Breast epithelium (tissue), 4 donors: ENCODE measurements around the gene FAM50B. TPM values are rescaled to one million over a fixed set of nuclear protein-coding genes. Genes with fewer than 3 reads are reported as not detected.
A peak's percentile ranks its signal among the peaks of the same experiment; 100 is the strongest.

ENCODE experiments used
- DNase-seq, 2 donors: peaks; one replicate each; pipeline ENCODE4 v3.0.0-alpha.2; 2019; ENCODE audit warnings: low spot score in 2 of 2
- H3K27ac ChIP-seq, 2 donors: fragments of 200-600 bp; sonication (generic) in 1 of 2; one replicate each; pipeline ENCODE4 v1.5.1; 2016 to 2019; ENCODE audit warnings: mild to moderate bottlenecking in 1 of 2
- H3K27me3 ChIP-seq, 2 donors: fragments of 200-600 bp; sonication (generic) in 1 of 2; one replicate each; pipeline versions ENCODE4 v1.5.1 to v1.6.0; 2017 to 2019; ENCODE audit warnings: control low read depth in 1 of 2, mild to moderate bottlenecking in 1 of 2
- H3K36me3 ChIP-seq: fragments of 200-600 bp; one replicate; pipeline ENCODE4 v1.5.1; 2019
- H3K4me1 ChIP-seq, 2 donors: fragments of 200-600 bp; sonication (generic); one replicate each; pipeline ENCODE4 v1.5.1; 2016 to 2019; ENCODE audit warnings: control low read depth in 1 of 2
- H3K4me3 ChIP-seq, 3 donors: fragments of 200-600 bp; sonication (generic); 1 replicate in 2 of 3; 2 replicates in 1 of 3; pipeline ENCODE4 v1.5.1; 2016 to 2019; ENCODE audit warnings: mild to moderate bottlenecking in 3 of 3, moderate library complexity in 2 of 3
- H3K9me3 ChIP-seq, 2 donors: fragments of 200-600 bp; sonication (generic) in 1 of 2; one replicate each; pipeline ENCODE4 v1.5.1; 2016 to 2019; ENCODE audit warnings: control low read depth in 1 of 2
- POLR2A ChIP-seq: fragments of 450-650 bp; IDR thresholded peaks from one replicate; pipeline ENCODE4 v1.6.1; 2016; ENCODE audit warnings: antibody characterized with exemption, mild to moderate bottlenecking, moderate library complexity
- POLR2AphosphoS5 ChIP-seq, 3 donors: sonication (generic); formaldehyde crosslinking; IDR thresholded peaks; one replicate each; pipeline ENCODE4 v1.6.1; 2017; ENCODE audit warnings: antibody characterized with exemption in 3 of 3
- intact Hi-C: fragments of 100-400 bp; cut with DNase I; formaldehyde crosslinking; loops from one replicate; pipeline ENCODE4 v1.15.1; 2023; ENCODE audit warnings: low total_unique reads
- total RNA-seq, 3 donors: library from RNA; depleted of rRNA; stranded (reverse); fragments of >200 nt; gene quantifications; one replicate each; pipeline ENCODE4 v1.1.0, GENCODE V29; 2016
- TF ChIP-seq, protein P1 (sequence below), 3 donors: fragments of 450-650 bp; IDR thresholded peaks; one replicate each; pipeline ENCODE4 v1.5.1; 2016 to 2017; ENCODE audit warnings: antibody characterized with exemption in 3 of 3, mild to moderate bottlenecking in 3 of 3, moderate library complexity in 3 of 3

FAM50B gene
- total RNA-seq, 3 donors from 2014 or later = 8.8 to 17.0 (median 9.3) TPM

DNA sequence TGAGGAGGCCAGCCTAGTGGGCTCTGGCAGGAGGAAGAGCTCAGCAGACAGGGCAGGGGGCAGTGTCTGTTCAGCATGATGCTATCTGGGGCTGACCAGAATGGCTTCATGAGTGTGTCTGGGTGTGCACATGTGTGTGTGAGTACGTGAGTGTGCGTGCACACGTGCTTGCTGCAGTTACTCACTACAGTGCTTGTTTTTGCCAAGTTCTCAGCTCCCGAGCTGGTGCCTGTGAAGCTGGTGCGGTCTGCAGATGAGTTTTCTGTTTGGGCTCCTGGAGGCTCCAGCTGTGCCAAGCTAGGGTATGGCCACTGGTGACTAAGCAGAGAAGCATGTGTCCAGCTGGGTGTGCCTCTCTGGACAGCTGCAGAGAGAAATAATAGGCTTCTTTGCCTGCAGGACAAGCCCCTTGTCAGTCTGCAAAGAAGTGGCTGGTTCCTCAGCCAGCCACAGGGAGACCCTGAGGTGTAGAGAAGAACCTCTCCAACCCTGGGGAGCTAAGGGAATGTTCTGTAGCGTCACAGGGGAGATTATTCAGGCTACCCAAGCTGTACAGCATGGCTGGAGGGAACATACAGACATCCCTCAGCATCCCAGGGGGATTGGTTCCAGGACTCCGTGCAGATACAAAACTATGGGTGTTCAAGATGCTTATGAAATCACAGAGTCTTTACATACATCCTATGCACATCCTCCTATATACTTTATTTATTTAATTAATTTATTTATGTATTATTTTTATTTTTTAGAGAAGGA is 40.2 kb upstream of the FAM50B start:
- peak in 1 of 2 donors; percentile 54 for DNase-seq
- Histone ChIP-seq H3K4me3 (no peak overlapping the region), H3K36me3 (no peaks in the 10 kb centered on the region), H3K27me3 (no peaks in the 10 kb centered on the region), H3K4me1 (no peaks in the 10 kb centered on the region), H3K9me3 (no peaks in the 10 kb centered on the region), H3K27ac (peak overlapping the region; percentile 4 to 32)
- peak in 1 of 3 donors; percentile 33 for TF ChIP-seq POLR2AphosphoS5 (IDR thresholded peaks at IDR 0.05)
- TF ChIP-seq, protein P1, sequence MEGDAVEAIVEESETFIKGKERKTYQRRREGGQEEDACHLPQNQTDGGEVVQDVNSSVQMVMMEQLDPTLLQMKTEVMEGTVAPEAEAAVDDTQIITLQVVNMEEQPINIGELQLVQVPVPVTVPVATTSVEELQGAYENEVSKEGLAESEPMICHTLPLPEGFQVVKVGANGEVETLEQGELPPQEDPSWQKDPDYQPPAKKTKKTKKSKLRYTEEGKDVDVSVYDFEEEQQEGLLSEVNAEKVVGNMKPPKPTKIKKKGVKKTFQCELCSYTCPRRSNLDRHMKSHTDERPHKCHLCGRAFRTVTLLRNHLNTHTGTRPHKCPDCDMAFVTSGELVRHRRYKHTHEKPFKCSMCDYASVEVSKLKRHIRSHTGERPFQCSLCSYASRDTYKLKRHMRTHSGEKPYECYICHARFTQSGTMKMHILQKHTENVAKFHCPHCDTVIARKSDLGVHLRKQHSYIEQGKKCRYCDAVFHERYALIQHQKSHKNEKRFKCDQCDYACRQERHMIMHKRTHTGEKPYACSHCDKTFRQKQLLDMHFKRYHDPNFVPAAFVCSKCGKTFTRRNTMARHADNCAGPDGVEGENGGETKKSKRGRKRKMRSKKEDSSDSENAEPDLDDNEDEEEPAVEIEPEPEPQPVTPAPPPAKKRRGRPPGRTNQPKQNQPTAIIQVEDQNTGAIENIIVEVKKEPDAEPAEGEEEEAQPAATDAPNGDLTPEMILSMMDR (IDR thresholded peaks at IDR 0.05) = no peak
- intact Hi-C loops = no loop called here

GRCh38 chr6:3809515-3809891 is 39.7 kb upstream of the FAM50B start:
- H3K27ac ChIP-seq = no peak overlapping the region
- intact Hi-C loops = no loop called here
- no peaks in the 10 kb centered on the region for H3K9me3 ChIP-seq
- no peaks in the 10 kb centered on the region for H3K27me3 ChIP-seq
- no peaks in the 10 kb centered on the region for H3K36me3 ChIP-seq
- TF ChIP-seq, protein P1 (IDR thresholded peaks at IDR 0.05) = no peak
- TF ChIP-seq POLR2A (no peak), POLR2AphosphoS5 (IDR thresholded peaks at IDR 0.05) (no peak)
- H3K4me1 ChIP-seq = no peaks in the 10 kb centered on the region
- no peak overlapping the region for H3K4me3 ChIP-seq
- no peak for DNase-seq

- Histone ChIP-seq H3K36me3 (no peaks in the 10 kb centered on the region), H3K4me3 (no peak overlapping the region), H3K27ac (no peak overlapping the region), H3K4me1 (no peaks in the 10 kb centered on the region), H3K27me3 (no peaks in the 10 kb centered on the region), H3K9me3 (no peaks in the 10 kb centered on the region)
- intact Hi-C loops = no loop called here
- no peak for DNase-seq
- TF ChIP-seq, protein P1 (IDR thresholded peaks at IDR 0.05) = no peak
- TF ChIP-seq POLR2AphosphoS5 (IDR thresholded peaks at IDR 0.05) = no peak
- TF ChIP-seq POLR2A = no peak
Measured at GRCh38 chr6:3809982-3810381, 39.2 kb upstream of the FAM50B start.

GRCh38 chr6:3811191-3811590 is 38.0 kb upstream of the FAM50B start:
- TF ChIP-seq, protein P1 (IDR thresholded peaks at IDR 0.05) = no peak
- TF ChIP-seq POLR2A (no peak), POLR2AphosphoS5 (IDR thresholded peaks at IDR 0.05) (no peak)
- no peaks in the 10 kb centered on the region for H3K9me3 ChIP-seq

GRCh38 chr6:3812596-3812995 is 36.6 kb upstream of the FAM50B start:
- H3K4me1 ChIP-seq = no peaks in the 10 kb centered on the region
- H3K27ac ChIP-seq = no peak overlapping the region
- H3K27me3 ChIP-seq = no peaks in the 10 kb centered on the region
- intact Hi-C loops = no loop called here
- no peak for DNase-seq
- H3K36me3 ChIP-seq = no peaks in the 10 kb centered on the region
- H3K4me3 ChIP-seq = no peak overlapping the region
- H3K9me3 ChIP-seq = no peaks in the 10 kb centered on the region
- TF ChIP-seq, protein P1 (IDR thresholded peaks at IDR 0.05) = no peak
- TF ChIP-seq POLR2A (no peak), POLR2AphosphoS5 (IDR thresholded peaks at IDR 0.05) (no peak)

More at GRCh38 chr6:3811191-3811590, 38.0 kb upstream of the FAM50B start:
- no peaks in the 10 kb centered on the region for H3K4me1 ChIP-seq
- H3K27ac ChIP-seq = peak overlapping the region; percentile 39 to 48
- intact Hi-C loops = no loop called here
- H3K27me3 ChIP-seq = no peaks in the 10 kb centered on the region
- no peak overlapping the region for H3K4me3 ChIP-seq
- no peaks in the 10 kb centered on the region for H3K36me3 ChIP-seq
- DNase-seq = no peak
